H1 (cell line): Measurements from ENCODE around the gene PDZRN3. TPM values are rescaled to one million over a fixed set of nuclear protein-coding genes. Genes with fewer than 3 reads are reported as not detected.

Experiments used
- BRCA1 ChIP-seq: IDR thresholded peaks from 2 replicates; pipeline ENCODE4 v1.6.1; 2012; ENCODE audit warnings: low read depth, low read length, improper control_type of control experiment
- CEBPB ChIP-seq: IDR thresholded peaks from 2 replicates; pipeline ENCODE4 v1.6.1; 2012; ENCODE audit warnings: low read depth, low read length
- CHD2 ChIP-seq: IDR thresholded peaks from 2 replicates; pipeline ENCODE4 v1.6.1; 2012; ENCODE audit warnings: low read length, improper control_type of control experiment
- EGR1 ChIP-seq: IDR thresholded peaks from 2 replicates; pipeline ENCODE4 v1.6.1; 2011; ENCODE audit warnings: low read depth, low read length, borderline replicate concordance
- HDAC2 ChIP-seq, 2 experiments: fragments of 300-600 bp in 1 of 2; sonication (generic) in 1 of 2; IDR thresholded peaks; 2 replicates each; pipeline ENCODE4 v1.6.1; 2011 to 2012; ENCODE audit warnings: low read depth in 2 of 2, low read length in 2 of 2, mild to moderate bottlenecking in 2 of 2, moderate library complexity in 2 of 2, borderline replicate concordance in 1 of 2, inconsistent platforms in 1 of 2
- HDAC6 ChIP-seq: IDR thresholded peaks from one replicate; pipeline ENCODE4 v1.7.1; 2012; ENCODE audit warnings: low read depth, mild to moderate bottlenecking, inconsistent platforms, low read length, moderate library complexity
- MAFK ChIP-seq: IDR thresholded peaks from 2 replicates; pipeline ENCODE4 v1.6.1; 2012; ENCODE audit warnings: low read depth, mild to moderate bottlenecking, improper control_type of control experiment, low read length
- RFX5 ChIP-seq: IDR thresholded peaks from 2 replicates; pipeline ENCODE4 v1.6.1; 2011; ENCODE audit warnings: low read depth, low read length, improper control_type of control experiment, borderline replicate concordance
- SIRT6 ChIP-seq: IDR thresholded peaks from one replicate; pipeline ENCODE4 v1.7.1; 2012; ENCODE audit warnings: low read length, inconsistent platforms
- SP4 ChIP-seq: IDR thresholded peaks from 2 replicates; pipeline ENCODE4 v1.6.1; 2012; ENCODE audit warnings: low read length, inconsistent platforms
- TBP ChIP-seq: IDR thresholded peaks from 2 replicates; pipeline ENCODE4 v1.6.1; 2011; ENCODE audit warnings: low read depth, low read length, improper control_type of control experiment
- polyA plus RNA-seq, 7 experiments: library from polyadenylated mRNA; depleted of rRNA in 3 of 7; stranded (reverse) in 5 of 7; unstranded in 2 of 7; fragments of >200 nt in 5 of 7; fragments of 200-250 nt in 2 of 7; gene quantifications; 1 replicate in 5 of 7; 2 replicates in 1 of 7; 4 replicates in 1 of 7; pipeline versions ENCODE4 v1.2.1 to v1.2.3, GENCODE V29; 2011 to 2013; ENCODE audit warnings: missing spikeins in 2 of 7, mixed read lengths in 2 of 7
- total RNA-seq: library from RNA; stranded (reverse); fragmentation: NEBNext Ultra II Directional; extraction: Animal tissue kit (Norgen Biotek cat#: 25700); gene quantifications from 2 replicates; pipeline ENCODE4 v1.2.1, GENCODE V29; 2021
- TF ChIP-seq, protein P1 (sequence below): fragments of 300-600 bp; sonication (generic); IDR thresholded peaks from 2 replicates; pipeline ENCODE4 v1.7.1; 2012; ENCODE audit warnings: low read length, moderate library complexity, mild to moderate bottlenecking, inconsistent platforms; ENCODE audit not compliant: insufficient replicate concordance

The PDZRN3 gene
- total and polyA plus RNA-seq, 2 of the 8 experiments (the other 6 are each of a cell fraction or from before 2014, with no cell fraction given) = 4.2 to 20.5 TPM

DNA sequence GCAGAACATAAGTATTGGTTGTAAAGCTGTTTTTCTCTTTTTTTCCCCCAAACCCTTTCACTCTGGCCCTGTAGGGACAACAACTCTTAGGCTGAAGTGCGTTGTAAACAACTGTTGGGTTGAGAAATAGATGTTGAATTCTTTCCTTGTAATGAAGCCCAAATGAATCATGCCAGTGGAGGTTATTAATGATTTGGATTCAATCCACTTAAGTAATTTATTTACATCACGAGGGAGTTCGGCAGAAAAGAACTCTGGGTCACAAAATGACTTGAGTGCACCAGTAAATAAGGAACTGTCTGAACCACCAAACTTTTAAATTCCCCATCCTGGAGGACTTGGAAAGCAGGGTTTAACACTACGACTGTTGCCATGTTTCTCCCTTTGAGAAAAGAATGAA is 218.9 kb downstream of the PDZRN3 start (continued):
- TF ChIP-seq, protein P1, sequence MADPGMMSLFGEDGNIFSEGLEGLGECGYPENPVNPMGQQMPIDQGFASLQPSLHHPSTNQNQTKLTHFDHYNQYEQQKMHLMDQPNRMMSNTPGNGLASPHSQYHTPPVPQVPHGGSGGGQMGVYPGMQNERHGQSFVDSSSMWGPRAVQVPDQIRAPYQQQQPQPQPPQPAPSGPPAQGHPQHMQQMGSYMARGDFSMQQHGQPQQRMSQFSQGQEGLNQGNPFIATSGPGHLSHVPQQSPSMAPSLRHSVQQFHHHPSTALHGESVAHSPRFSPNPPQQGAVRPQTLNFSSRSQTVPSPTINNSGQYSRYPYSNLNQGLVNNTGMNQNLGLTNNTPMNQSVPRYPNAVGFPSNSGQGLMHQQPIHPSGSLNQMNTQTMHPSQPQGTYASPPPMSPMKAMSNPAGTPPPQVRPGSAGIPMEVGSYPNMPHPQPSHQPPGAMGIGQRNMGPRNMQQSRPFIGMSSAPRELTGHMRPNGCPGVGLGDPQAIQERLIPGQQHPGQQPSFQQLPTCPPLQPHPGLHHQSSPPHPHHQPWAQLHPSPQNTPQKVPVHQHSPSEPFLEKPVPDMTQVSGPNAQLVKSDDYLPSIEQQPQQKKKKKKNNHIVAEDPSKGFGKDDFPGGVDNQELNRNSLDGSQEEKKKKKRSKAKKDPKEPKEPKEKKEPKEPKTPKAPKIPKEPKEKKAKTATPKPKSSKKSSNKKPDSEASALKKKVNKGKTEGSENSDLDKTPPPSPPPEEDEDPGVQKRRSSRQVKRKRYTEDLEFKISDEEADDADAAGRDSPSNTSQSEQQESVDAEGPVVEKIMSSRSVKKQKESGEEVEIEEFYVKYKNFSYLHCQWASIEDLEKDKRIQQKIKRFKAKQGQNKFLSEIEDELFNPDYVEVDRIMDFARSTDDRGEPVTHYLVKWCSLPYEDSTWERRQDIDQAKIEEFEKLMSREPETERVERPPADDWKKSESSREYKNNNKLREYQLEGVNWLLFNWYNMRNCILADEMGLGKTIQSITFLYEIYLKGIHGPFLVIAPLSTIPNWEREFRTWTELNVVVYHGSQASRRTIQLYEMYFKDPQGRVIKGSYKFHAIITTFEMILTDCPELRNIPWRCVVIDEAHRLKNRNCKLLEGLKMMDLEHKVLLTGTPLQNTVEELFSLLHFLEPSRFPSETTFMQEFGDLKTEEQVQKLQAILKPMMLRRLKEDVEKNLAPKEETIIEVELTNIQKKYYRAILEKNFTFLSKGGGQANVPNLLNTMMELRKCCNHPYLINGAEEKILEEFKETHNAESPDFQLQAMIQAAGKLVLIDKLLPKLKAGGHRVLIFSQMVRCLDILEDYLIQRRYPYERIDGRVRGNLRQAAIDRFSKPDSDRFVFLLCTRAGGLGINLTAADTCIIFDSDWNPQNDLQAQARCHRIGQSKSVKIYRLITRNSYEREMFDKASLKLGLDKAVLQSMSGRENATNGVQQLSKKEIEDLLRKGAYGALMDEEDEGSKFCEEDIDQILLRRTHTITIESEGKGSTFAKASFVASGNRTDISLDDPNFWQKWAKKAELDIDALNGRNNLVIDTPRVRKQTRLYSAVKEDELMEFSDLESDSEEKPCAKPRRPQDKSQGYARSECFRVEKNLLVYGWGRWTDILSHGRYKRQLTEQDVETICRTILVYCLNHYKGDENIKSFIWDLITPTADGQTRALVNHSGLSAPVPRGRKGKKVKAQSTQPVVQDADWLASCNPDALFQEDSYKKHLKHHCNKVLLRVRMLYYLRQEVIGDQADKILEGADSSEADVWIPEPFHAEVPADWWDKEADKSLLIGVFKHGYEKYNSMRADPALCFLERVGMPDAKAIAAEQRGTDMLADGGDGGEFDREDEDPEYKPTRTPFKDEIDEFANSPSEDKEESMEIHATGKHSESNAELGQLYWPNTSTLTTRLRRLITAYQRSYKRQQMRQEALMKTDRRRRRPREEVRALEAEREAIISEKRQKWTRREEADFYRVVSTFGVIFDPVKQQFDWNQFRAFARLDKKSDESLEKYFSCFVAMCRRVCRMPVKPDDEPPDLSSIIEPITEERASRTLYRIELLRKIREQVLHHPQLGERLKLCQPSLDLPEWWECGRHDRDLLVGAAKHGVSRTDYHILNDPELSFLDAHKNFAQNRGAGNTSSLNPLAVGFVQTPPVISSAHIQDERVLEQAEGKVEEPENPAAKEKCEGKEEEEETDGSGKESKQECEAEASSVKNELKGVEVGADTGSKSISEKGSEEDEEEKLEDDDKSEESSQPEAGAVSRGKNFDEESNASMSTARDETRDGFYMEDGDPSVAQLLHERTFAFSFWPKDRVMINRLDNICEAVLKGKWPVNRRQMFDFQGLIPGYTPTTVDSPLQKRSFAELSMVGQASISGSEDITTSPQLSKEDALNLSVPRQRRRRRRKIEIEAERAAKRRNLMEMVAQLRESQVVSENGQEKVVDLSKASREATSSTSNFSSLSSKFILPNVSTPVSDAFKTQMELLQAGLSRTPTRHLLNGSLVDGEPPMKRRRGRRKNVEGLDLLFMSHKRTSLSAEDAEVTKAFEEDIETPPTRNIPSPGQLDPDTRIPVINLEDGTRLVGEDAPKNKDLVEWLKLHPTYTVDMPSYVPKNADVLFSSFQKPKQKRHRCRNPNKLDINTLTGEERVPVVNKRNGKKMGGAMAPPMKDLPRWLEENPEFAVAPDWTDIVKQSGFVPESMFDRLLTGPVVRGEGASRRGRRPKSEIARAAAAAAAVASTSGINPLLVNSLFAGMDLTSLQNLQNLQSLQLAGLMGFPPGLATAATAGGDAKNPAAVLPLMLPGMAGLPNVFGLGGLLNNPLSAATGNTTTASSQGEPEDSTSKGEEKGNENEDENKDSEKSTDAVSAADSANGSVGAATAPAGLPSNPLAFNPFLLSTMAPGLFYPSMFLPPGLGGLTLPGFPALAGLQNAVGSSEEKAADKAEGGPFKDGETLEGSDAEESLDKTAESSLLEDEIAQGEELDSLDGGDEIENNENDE = no peak
- TF ChIP-seq CEBPB (no peak), SP4 (no peak), EGR1 (no peak), HDAC6 (no peak), BRCA1 (no peak), RFX5 (no peak), HDAC2 (IDR thresholded peaks at IDR 0.05; ENCODE audit: borderline replicate concordance in 1 of 2, low read depth in 2 of 2, low read length in 2 of 2) (no peak), CHD2 (no peak), SIRT6 (no peak), TBP (no peak), MAFK (no peak)
